B cell (primary cell): ENCODE results near the gene CSF1. TPM values are rescaled to one million over a fixed set of nuclear protein-coding genes. Genes with fewer than 3 reads are reported as not detected.

Experiments used
- ATAC-seq: fragments of 200-7000 bp; cut with Tn5 transposase; one replicate; pipeline ENCODE4 v1.10.0; 2021; ENCODE audit warnings: low read depth, mild to moderate bottlenecking, moderate number of reproducible peaks, moderate library complexity
- CTCF ChIA-PET: fragments of 350-600 bp; sonication (Branson Sonifier 250); formaldehyde crosslinking; loops from one replicate; lab custom pipeline; 2021; ENCODE audit warnings: antibody characterized with exemption, inconsistent platforms; lab: Charles Lee
- POLR2A ChIA-PET: fragments of 350-600 bp; sonication (Branson Sonifier 250); formaldehyde crosslinking; loops from one replicate; lab custom pipeline; 2021; ENCODE audit warnings: antibody characterized with exemption; lab: Charles Lee
- DNase-seq: peaks from one replicate; pipeline ENCODE4 v3.0.0; 2013
- H2AFZ ChIP-seq: 2 replicates; pipeline ENCODE4 v1.6.1; 2012; ENCODE audit warnings: mild to moderate bottlenecking, low read depth, low read length; ENCODE audit not compliant: insufficient read depth, poor library complexity, severe bottlenecking
- H3K27ac ChIP-seq, 2 donors: 1 replicate in 1 of 2; 2 replicates in 1 of 2; pipeline ENCODE4 v1.5.1; 2012 to 2013; ENCODE audit warnings: low read length in 2 of 2, mild to moderate bottlenecking in 2 of 2, moderate library complexity in 1 of 2
- H3K27me3 ChIP-seq, 4 experiments: fragments of 200-600 bp in 1 of 4; sonication (generic) in 1 of 4; replicated peaks in 1 of 4; 1 replicate in 2 of 4; 2 replicates in 2 of 4; pipeline versions ENCODE4 v1.6.1 to v1.7.0; 2013 to 2016; ENCODE audit warnings: low read length in 3 of 4, mild to moderate bottlenecking in 2 of 4, mixed read lengths in 1 of 4, moderate library complexity in 1 of 4; ENCODE audit not compliant: insufficient read depth in 4 of 4, control insufficient read depth in 3 of 4; ENCODE audit errors: control extremely low read depth in 1 of 4
- H3K36me3 ChIP-seq, 2 experiments: replicated peaks in 1 of 2; 1 replicate in 1 of 2; 2 replicates in 1 of 2; pipeline versions ENCODE4 v1.6.1 to v1.7.1; 2013; ENCODE audit warnings: low read length in 1 of 2; ENCODE audit not compliant: insufficient read depth in 2 of 2, control insufficient read depth in 1 of 2; ENCODE audit errors: control extremely low read depth in 1 of 2, extremely low read depth in 1 of 2
- H3K4me1 ChIP-seq, 2 donors: fragments of 200-600 bp in 1 of 2; sonication (generic) in 1 of 2; 1 replicate in 1 of 2; 2 replicates in 1 of 2; pipeline versions ENCODE4 v1.5.1 to v1.6.1; 2013 to 2017; ENCODE audit warnings: low read length in 2 of 2; ENCODE audit not compliant: control insufficient read depth in 2 of 2, insufficient read depth in 2 of 2
- H3K4me2 ChIP-seq: replicated peaks from 2 replicates; pipeline ENCODE3; 2012; ENCODE audit warnings: mild to moderate bottlenecking, low read depth, low read length; ENCODE audit not compliant: poor library complexity, severe bottlenecking
- H3K4me3 ChIP-seq, 5 experiments: fragments of 200-600 bp in 1 of 5; sonication (generic) in 1 of 5; 1 replicate in 3 of 5; 2 replicates in 2 of 5; pipeline versions ENCODE4 v1.5.1 to v1.7.0; 2011 to 2016; ENCODE audit warnings: low read length in 4 of 5, mild to moderate bottlenecking in 4 of 5, low read depth in 2 of 5, control low read depth in 1 of 5, moderate library complexity in 1 of 5; ENCODE audit not compliant: insufficient read depth in 1 of 5; ENCODE audit errors: control extremely low read depth in 1 of 5, extremely low read depth in 1 of 5
- H3K79me2 ChIP-seq: fragments of 200-600 bp; sonication (generic); one replicate; pipeline ENCODE4 v1.6.0; 2016; ENCODE audit warnings: low read length; ENCODE audit not compliant: control insufficient read depth, insufficient read depth
- H3K9ac ChIP-seq: fragments of 200-600 bp; sonication (generic); 2 replicates; pipeline ENCODE4 v1.6.1; 2017; ENCODE audit warnings: mild to moderate bottlenecking, low read length, moderate library complexity
- H3K9me3 ChIP-seq, 3 donors: one replicate each; pipeline versions ENCODE4 v1.6.1 to v1.7.1; 2013; ENCODE audit warnings: low read length in 2 of 3; ENCODE audit not compliant: control insufficient read depth in 2 of 3, insufficient read depth in 1 of 3; ENCODE audit errors: control extremely low read depth in 1 of 3
- H4K20me1 ChIP-seq: 2 replicates; pipeline ENCODE4 v1.6.0; 2012; ENCODE audit warnings: mild to moderate bottlenecking, low read length; ENCODE audit not compliant: insufficient read depth, control insufficient read depth, poor library complexity, severe bottlenecking
- H3K27ac Mint-ChIP-seq: one replicate; pipeline ENCODE4 v1.8.0; 2021; ENCODE audit warnings: mixed read lengths
- H3K27me3 Mint-ChIP-seq: one replicate; pipeline ENCODE4 v1.8.0; 2021; ENCODE audit warnings: mixed read lengths
- H3K4me1 Mint-ChIP-seq: one replicate; pipeline ENCODE4 v1.8.0; 2021; ENCODE audit warnings: mixed read lengths
- H3K4me3 Mint-ChIP-seq: one replicate; pipeline ENCODE4 v1.8.0; 2021; ENCODE audit warnings: mixed read lengths
- H3K9me3 Mint-ChIP-seq: one replicate; pipeline ENCODE4 v1.8.0; 2022; ENCODE audit warnings: mixed read lengths; ENCODE audit not compliant: insufficient read depth
- EZH2 ChIP-seq: IDR thresholded peaks from 2 replicates; pipeline ENCODE4 v1.6.1; 2012; ENCODE audit warnings: borderline replicate concordance, low read depth, mild to moderate bottlenecking, moderate library complexity, low read length; ENCODE audit not compliant: insufficient read depth, poor library complexity, severe bottlenecking
- WGBS: methylation state at CpG from one replicate; pipeline ENCODE4 v1.1.5; 2013; ENCODE audit warnings: missing lambda C conversion rate; ENCODE audit not compliant: insufficient coverage; 5-methylcytosine and 5-hydroxymethylcytosine counted together
- intact Hi-C: fragments of 100-400 bp; cut with micrococcal nuclease; formaldehyde crosslinking; loops from one replicate; pipeline ENCODE4 v1.10.0; 2022
- polyA plus RNA-seq: library from polyadenylated mRNA; depleted of rRNA; stranded (reverse); fragments of >200 nt; gene quantifications from 2 replicates; pipeline ENCODE4 v1.2.3, GENCODE V29; 2012
- total RNA-seq, 2 donors: library from RNA; stranded (reverse); fragments of 120-200 nt in 1 of 2; gene quantifications; 1 replicate in 1 of 2; 2 replicates in 1 of 2; pipeline versions ENCODE4 v1.2.3 to v1.2.4, GENCODE V29; 2013 to 2022
- TF ChIP-seq, protein P1 (sequence below): fragments of 200-600 bp; IDR thresholded peaks from one replicate; pipeline ENCODE4 v1.8.0; 2022; ENCODE audit warnings: antibody characterized with exemption, mild to moderate bottlenecking

CSF1 gene
- total and polyA plus RNA-seq, 2 donors (not counting 1 experiment from before 2014, with no cell fraction given): 0.55 to 4.2 TPM

DNA sequence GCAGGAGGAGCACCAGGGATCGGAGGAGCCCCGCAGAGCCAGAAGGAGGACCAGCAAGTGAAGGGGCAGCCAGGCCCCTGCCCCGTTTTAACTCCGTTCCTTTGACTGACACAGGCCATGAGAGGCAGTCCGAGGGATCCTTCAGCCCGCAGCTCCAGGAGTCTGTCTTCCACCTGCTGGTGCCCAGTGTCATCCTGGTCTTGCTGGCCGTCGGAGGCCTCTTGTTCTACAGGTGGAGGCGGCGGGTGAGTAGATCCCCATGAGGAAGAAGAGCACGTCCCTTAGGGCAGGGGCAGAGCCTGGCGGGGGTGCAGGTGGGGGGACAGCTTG is 13.3 kb downstream of the CSF1 start:
- no peaks in the 10 kb centered on the region for H3K9me3 Mint-ChIP-seq
- ATAC-seq (no peak), DNase-seq (no peak)
- POLR2A ChIA-PET: no interaction called here
- WGBS: 95% methylated on average over 12 of the region's 12 CpGs
- H3K79me2 ChIP-seq: no peaks in the 10 kb centered on the region
- no peaks in the 10 kb centered on the region for H3K27me3 Mint-ChIP-seq
- TF ChIP-seq, protein P1, sequence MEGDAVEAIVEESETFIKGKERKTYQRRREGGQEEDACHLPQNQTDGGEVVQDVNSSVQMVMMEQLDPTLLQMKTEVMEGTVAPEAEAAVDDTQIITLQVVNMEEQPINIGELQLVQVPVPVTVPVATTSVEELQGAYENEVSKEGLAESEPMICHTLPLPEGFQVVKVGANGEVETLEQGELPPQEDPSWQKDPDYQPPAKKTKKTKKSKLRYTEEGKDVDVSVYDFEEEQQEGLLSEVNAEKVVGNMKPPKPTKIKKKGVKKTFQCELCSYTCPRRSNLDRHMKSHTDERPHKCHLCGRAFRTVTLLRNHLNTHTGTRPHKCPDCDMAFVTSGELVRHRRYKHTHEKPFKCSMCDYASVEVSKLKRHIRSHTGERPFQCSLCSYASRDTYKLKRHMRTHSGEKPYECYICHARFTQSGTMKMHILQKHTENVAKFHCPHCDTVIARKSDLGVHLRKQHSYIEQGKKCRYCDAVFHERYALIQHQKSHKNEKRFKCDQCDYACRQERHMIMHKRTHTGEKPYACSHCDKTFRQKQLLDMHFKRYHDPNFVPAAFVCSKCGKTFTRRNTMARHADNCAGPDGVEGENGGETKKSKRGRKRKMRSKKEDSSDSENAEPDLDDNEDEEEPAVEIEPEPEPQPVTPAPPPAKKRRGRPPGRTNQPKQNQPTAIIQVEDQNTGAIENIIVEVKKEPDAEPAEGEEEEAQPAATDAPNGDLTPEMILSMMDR: no peak
- no peak for TF ChIP-seq EZH2
- no peaks in the 10 kb centered on the region for H3K27me3 ChIP-seq
- CTCF ChIA-PET: no interaction called here
- no peak overlapping the region for H3K4me3 ChIP-seq
- no peak overlapping the region for H3K4me3 Mint-ChIP-seq
- no peaks in the 10 kb centered on the region for H3K36me3 ChIP-seq
- no peak overlapping the region for H3K27ac ChIP-seq
- no peak overlapping the region for H3K4me2 ChIP-seq
- H3K4me1 Mint-ChIP-seq: no peaks in the 10 kb centered on the region
- H3K9me3 ChIP-seq: peaks cover 0 to 10% (median 0%) of the 10 kb centered on the region in 3 donors
- no peak overlapping the region for H2AFZ ChIP-seq
- no peaks in the 10 kb centered on the region for H3K4me1 ChIP-seq
- intact Hi-C loops: no loop called here
- no peaks in the 10 kb centered on the region for H4K20me1 ChIP-seq
- H3K27ac Mint-ChIP-seq: no peak overlapping the region
- H3K9ac ChIP-seq: no peak overlapping the region

DNA sequence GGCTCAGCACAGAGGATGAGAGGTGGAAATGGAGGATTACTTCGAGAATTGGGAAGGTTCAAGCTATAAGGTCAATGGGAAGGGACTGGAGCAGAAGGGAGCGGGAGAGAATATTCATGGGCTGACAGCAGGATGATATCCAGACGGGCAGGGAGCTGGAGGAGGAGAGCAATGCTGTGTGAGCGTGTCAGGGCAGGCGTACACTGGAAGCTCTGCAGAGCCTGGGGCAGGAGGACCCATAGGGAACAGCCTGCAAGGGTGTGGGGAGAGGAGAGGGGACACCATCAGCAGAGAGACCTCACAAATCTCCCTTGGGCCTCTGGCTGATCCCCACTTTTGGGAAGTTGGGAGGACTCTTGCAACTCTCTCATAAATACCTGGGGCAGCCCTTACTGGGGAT is 13.7 kb downstream of the CSF1 start:
- DNase-seq (no peak), ATAC-seq (no peak)
- no peak overlapping the region for H3K4me2 ChIP-seq
- H3K27ac Mint-ChIP-seq: no peak overlapping the region
- POLR2A ChIA-PET: no interaction called here
- H3K4me1 ChIP-seq: no peaks in the 10 kb centered on the region
- CTCF ChIA-PET: no interaction called here
- H3K36me3 ChIP-seq: no peaks in the 10 kb centered on the region
- H3K4me3 Mint-ChIP-seq: no peak overlapping the region
- H3K9ac ChIP-seq: no peak overlapping the region
- H3K9me3 Mint-ChIP-seq: no peaks in the 10 kb centered on the region
- peaks cover 0 to 10% (median 0%) of the 10 kb centered on the region in 3 donors for H3K9me3 ChIP-seq
- TF ChIP-seq, protein P1: no peak
- no peak for TF ChIP-seq EZH2
- H3K27me3 Mint-ChIP-seq: no peaks in the 10 kb centered on the region
- WGBS: 85% methylated on average over 5 of the region's 5 CpGs
- H3K4me1 Mint-ChIP-seq: no peaks in the 10 kb centered on the region
- no peak overlapping the region for H2AFZ ChIP-seq
- H3K79me2 ChIP-seq: no peaks in the 10 kb centered on the region
- no peaks in the 10 kb centered on the region for H4K20me1 ChIP-seq
- intact Hi-C loops: no loop called here
- no peak overlapping the region for H3K27ac ChIP-seq
- no peak overlapping the region for H3K4me3 ChIP-seq
- H3K27me3 ChIP-seq: no peaks in the 10 kb centered on the region
